ENCODE results near the gene SERPINA4.

The SERPINA4 gene

DNA sequence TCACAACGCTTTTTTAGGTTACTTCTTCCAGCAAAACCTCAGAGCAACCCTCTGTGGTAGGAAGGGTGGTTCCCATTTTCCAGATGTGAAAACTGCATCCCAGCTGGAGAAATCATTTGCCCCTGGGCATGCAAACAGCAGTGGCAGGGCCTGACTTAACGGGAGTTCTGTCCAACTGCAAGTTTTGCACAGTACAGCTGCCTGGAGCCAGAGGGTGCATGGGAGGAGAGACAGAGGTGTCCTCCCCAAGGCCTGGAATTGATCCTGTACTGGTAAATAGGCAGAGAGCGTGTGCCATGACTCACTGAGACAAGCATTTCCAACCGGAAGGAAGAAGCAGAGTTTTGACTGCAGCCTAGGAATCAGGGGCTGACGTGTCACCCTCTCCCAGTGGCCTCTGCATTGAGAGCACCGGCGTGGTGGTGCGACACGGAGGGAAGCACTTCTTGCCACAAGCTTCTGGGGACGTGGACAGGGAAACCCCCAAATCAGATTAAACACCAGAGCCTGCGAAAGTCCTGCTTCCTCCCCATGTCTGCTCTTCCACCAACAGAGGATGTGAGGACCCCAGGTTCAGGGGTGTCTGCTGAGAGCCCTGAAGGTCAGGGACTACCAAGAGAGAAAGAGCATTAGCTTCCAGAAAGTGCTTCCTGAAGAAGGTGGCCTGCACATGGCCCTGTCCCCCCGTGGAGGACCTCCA, 19.0 kb upstream of the SERPINA4 start:
- Histone ChIP-seq H3K9ac (ENCODE audit: low read length in 5 of 5) (no peak overlapping the region), H3K27ac (ENCODE audit: low read depth, low read length) (no peak overlapping the region), H3K9me3 (ENCODE audit: control insufficient read depth in 5 of 5, low read length in 5 of 5) (peaks cover 0 to 6% (median 3%) of the 10 kb centered on the region in 5 donors), H3K36me3 (ENCODE audit: control insufficient read depth in 5 of 5, insufficient read depth in 5 of 5, low read length in 5 of 5) (no peaks in the 10 kb centered on the region), H3K27me3 (ENCODE audit: control insufficient read depth in 5 of 5, insufficient read depth in 4 of 5, low read length in 5 of 5) (peaks cover 0 to 14% (median 10%) of the 10 kb centered on the region in 5 donors), H3K4me3 (ENCODE audit: low read depth in 1 of 5, low read length in 5 of 5) (no peak overlapping the region), H3K4me1 (ENCODE audit: control insufficient read depth in 5 of 5, insufficient read depth in 5 of 5, low read length in 5 of 5) (peaks cover 0 to 11% (median 7%) of the 10 kb centered on the region in 5 donors)

DNA sequence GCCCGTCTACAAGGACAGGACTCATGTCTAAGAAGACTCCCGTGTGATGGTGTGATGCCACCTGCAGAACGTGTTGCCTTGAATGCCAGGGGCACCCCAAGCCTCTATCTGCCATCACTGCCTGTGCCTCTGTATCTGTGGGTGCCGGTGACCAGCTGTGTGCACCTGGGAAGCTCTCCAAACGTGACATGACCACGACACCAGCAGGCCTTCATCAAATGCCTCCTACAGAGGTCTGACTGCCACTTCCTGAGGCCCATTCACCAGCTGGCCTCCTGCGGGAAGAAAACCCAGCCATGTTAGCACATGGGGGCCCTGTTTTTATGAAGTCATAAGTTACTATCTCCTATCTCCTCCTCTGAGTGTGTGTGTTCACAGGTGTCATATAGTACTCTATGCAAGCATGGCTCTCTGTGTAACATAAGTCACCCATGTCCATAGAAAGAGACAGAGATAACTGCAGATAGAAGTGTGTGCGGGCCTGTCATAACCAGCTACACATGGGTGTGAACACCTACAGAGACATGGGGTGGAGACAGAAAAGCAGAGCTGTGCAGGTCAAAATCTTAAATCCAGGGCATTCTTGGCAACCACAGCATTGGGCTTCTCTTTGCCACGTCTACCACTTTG, 18.3 kb upstream of the SERPINA4 start:
- H3K27me3 ChIP-seq (ENCODE audit: control insufficient read depth in 5 of 5, insufficient read depth in 4 of 5, low read length in 5 of 5), result peaks cover 0 to 14% (median 10%) of the 10 kb centered on the region in 5 donors
- no peak overlapping the region for H3K27ac ChIP-seq (ENCODE audit: low read depth, low read length)
- no peaks in the 10 kb centered on the region for H3K36me3 ChIP-seq (ENCODE audit: control insufficient read depth in 5 of 5, insufficient read depth in 5 of 5, low read length in 5 of 5)

DNA sequence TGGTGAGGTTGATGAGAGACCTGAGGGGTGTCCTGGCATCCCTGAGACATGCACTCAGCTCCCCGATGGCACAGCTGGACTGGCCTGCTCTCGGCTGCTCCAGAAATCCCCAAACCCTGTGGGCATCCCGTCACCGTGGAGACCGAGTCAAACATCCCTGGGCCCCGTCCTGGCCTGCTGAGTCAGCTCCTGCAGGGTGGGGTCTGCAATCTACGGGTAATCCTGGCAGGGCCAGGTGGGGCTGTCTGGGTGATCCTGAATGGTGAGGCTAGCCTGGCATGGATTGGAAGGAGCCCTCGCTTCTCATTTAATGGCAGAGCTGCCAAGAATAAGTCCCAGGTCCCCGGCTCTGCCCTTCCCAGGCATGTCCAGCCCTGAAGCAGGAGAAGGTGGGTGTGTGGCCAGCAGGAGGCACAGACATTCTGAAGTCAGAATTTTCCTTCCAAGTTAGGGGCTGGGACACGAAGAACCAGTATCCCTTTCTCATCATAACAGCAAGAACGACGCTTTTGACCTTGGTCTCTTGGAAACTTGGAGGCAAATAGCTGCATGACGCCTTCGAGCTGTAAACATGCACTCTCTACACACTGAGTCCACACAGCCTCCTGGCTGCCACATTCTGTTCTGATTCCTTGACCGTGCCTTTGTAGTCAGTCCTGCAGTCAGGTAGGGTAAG, 17.7 kb upstream of the SERPINA4 start:
- no peak overlapping the region for H3K9ac ChIP-seq (ENCODE audit: low read length in 5 of 5)
- H3K36me3 ChIP-seq (ENCODE audit: control insufficient read depth in 5 of 5, insufficient read depth in 5 of 5, low read length in 5 of 5), result no peaks in the 10 kb centered on the region
- peaks cover 0 to 6% (median 3%) of the 10 kb centered on the region in 5 donors for H3K9me3 ChIP-seq (ENCODE audit: control insufficient read depth in 5 of 5, low read length in 5 of 5)
- peaks cover 0 to 10% (median 10%) of the 10 kb centered on the region in 5 donors for H3K27me3 ChIP-seq (ENCODE audit: control insufficient read depth in 5 of 5, insufficient read depth in 4 of 5, low read length in 5 of 5)
- peaks cover 0 to 11% (median 7%) of the 10 kb centered on the region in 5 donors for H3K4me1 ChIP-seq (ENCODE audit: control insufficient read depth in 5 of 5, insufficient read depth in 5 of 5, low read length in 5 of 5)
- no peak overlapping the region for H3K4me3 ChIP-seq (ENCODE audit: low read depth in 1 of 5, low read length in 5 of 5)
- H3K27ac ChIP-seq (ENCODE audit: low read depth, low read length), result no peak overlapping the region

More for the DNA sequence above, 18.3 kb upstream of the SERPINA4 start:
- no peak overlapping the region for H3K4me3 ChIP-seq (ENCODE audit: low read depth in 1 of 5, low read length in 5 of 5)
- no peak overlapping the region for H3K9ac ChIP-seq (ENCODE audit: low read length in 5 of 5)
- peaks cover 0 to 6% (median 3%) of the 10 kb centered on the region in 5 donors for H3K9me3 ChIP-seq (ENCODE audit: control insufficient read depth in 5 of 5, low read length in 5 of 5)
- H3K4me1 ChIP-seq (ENCODE audit: control insufficient read depth in 5 of 5, insufficient read depth in 5 of 5, low read length in 5 of 5), result peaks cover 0 to 11% (median 7%) of the 10 kb centered on the region in 5 donors

DNA sequence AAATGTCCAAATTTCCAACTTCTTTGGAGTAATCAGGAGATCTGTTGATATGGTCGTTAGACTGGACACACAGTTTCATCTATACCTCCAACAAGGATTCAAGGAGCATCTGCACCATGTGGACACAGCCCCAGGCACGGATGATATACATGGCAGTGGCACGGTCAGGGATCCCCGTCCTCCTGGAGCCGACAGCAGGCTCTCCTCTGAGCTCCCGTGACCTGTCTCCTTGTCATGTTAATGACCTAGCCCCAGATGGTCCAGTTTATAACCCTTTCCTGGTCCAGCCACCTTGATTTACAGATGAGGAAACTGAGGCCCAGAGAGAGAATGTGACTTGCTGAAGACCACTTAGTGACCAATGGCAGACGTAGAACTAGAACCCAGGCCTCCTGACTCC, 16.5 kb upstream of the SERPINA4 start:
- Histone ChIP-seq H3K36me3 (ENCODE audit: control insufficient read depth in 5 of 5, insufficient read depth in 5 of 5, low read length in 5 of 5) (no peaks in the 10 kb centered on the region), H3K4me3 (ENCODE audit: low read depth in 1 of 5, low read length in 5 of 5) (no peak overlapping the region), H3K27me3 (ENCODE audit: control insufficient read depth in 5 of 5, insufficient read depth in 4 of 5, low read length in 5 of 5) (peaks cover 0 to 14% (median 8%) of the 10 kb centered on the region in 5 donors), H3K4me1 (ENCODE audit: control insufficient read depth in 5 of 5, insufficient read depth in 5 of 5, low read length in 5 of 5) (peaks cover 0 to 9% (median 7%) of the 10 kb centered on the region in 5 donors), H3K27ac (ENCODE audit: low read depth, low read length) (no peak overlapping the region), H3K9me3 (ENCODE audit: control insufficient read depth in 5 of 5, low read length in 5 of 5) (peaks cover 0 to 6% (median 3%) of the 10 kb centered on the region in 5 donors), H3K9ac (ENCODE audit: low read length in 5 of 5) (no peak overlapping the region)

DNA sequence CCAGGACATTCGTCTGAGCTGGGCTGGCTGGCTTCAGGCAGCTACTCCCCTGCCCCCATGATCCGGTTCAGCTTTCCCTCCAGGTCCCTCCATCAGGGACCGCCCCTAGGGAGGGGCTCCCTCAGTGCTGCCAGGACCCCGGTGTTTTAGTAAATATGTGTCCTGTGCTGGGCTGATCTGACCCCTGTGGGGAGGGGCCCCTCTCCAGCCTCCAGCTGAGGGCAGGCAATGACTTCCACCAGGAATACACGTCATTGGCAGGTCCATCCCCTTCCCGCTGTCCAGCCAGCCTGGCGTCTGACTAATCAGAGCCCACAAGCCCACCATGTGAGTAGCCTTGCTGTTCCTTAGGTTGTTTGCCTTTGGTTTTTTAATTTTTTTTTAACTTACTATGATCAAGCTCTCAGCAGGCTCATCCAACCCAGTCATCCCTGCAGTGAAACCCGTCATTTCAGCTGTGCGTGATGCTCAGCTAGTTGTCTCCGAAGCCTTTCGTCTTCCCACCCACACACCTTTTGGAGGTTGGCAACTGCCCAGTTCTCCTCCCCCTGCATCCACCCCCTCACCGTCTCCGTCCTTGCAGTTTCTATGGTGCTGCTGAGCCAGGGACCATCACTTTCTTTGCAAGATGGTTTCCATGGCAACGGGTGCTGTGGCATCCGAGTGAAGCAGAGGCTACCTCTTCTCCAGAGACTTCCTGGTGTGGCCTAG, 16.0 kb upstream of the SERPINA4 start:
- Histone ChIP-seq H3K4me1 (ENCODE audit: control insufficient read depth in 5 of 5, insufficient read depth in 5 of 5, low read length in 5 of 5) (peaks cover 0 to 3% (median 1%) of the 10 kb centered on the region in 5 donors), H3K9me3 (ENCODE audit: control insufficient read depth in 5 of 5, low read length in 5 of 5) (peaks cover 0 to 6% (median 3%) of the 10 kb centered on the region in 5 donors), H3K4me3 (ENCODE audit: low read depth in 1 of 5, low read length in 5 of 5) (no peak overlapping the region), H3K36me3 (ENCODE audit: control insufficient read depth in 5 of 5, insufficient read depth in 5 of 5, low read length in 5 of 5) (no peaks in the 10 kb centered on the region), H3K27me3 (ENCODE audit: control insufficient read depth in 5 of 5, insufficient read depth in 4 of 5, low read length in 5 of 5) (peaks cover 0 to 14% (median 8%) of the 10 kb centered on the region in 5 donors), H3K27ac (ENCODE audit: low read depth, low read length) (no peak overlapping the region), H3K9ac (ENCODE audit: low read length in 5 of 5) (no peak overlapping the region)

GRCh38 chr14:94547151-94547680, 14.0 kb upstream of the SERPINA4 start:
- no peaks in the 10 kb centered on the region for H3K36me3 ChIP-seq (ENCODE audit: control insufficient read depth in 5 of 5, insufficient read depth in 5 of 5, low read length in 5 of 5)
- no peak overlapping the region for H3K9ac ChIP-seq (ENCODE audit: low read length in 5 of 5)
- no peaks in the 10 kb centered on the region for H3K4me1 ChIP-seq (ENCODE audit: control insufficient read depth in 5 of 5, insufficient read depth in 5 of 5, low read length in 5 of 5)
- peaks cover 0 to 6% (median 3%) of the 10 kb centered on the region in 5 donors for H3K9me3 ChIP-seq (ENCODE audit: control insufficient read depth in 5 of 5, low read length in 5 of 5)
- H3K27me3 ChIP-seq (ENCODE audit: control insufficient read depth in 5 of 5, insufficient read depth in 4 of 5, low read length in 5 of 5), result peaks cover 0 to 14% (median 8%) of the 10 kb centered on the region in 5 donors
- H3K27ac ChIP-seq (ENCODE audit: low read depth, low read length), result no peak overlapping the region
- no peak overlapping the region for H3K4me3 ChIP-seq (ENCODE audit: low read depth in 1 of 5, low read length in 5 of 5)

- no peak overlapping the region for H3K9ac ChIP-seq (ENCODE audit: low read length in 5 of 5)
- no peaks in the 10 kb centered on the region for H3K36me3 ChIP-seq (ENCODE audit: control insufficient read depth in 5 of 5, insufficient read depth in 5 of 5, low read length in 5 of 5)
- H3K27ac ChIP-seq (ENCODE audit: low read depth, low read length), result no peak overlapping the region
- peaks cover 0 to 6% (median 3%) of the 10 kb centered on the region in 5 donors for H3K9me3 ChIP-seq (ENCODE audit: control insufficient read depth in 5 of 5, low read length in 5 of 5)
- H3K4me1 ChIP-seq (ENCODE audit: control insufficient read depth in 5 of 5, insufficient read depth in 5 of 5, low read length in 5 of 5), result no peaks in the 10 kb centered on the region
- no peak overlapping the region for H3K4me3 ChIP-seq (ENCODE audit: low read depth in 1 of 5, low read length in 5 of 5)
- peaks cover 0 to 14% (median 8%) of the 10 kb centered on the region in 5 donors for H3K27me3 ChIP-seq (ENCODE audit: control insufficient read depth in 5 of 5, insufficient read depth in 4 of 5, low read length in 5 of 5)
These were observed 13.5 kb upstream of the SERPINA4 start for GRCh38 chr14:94547726-94548125.

DNA sequence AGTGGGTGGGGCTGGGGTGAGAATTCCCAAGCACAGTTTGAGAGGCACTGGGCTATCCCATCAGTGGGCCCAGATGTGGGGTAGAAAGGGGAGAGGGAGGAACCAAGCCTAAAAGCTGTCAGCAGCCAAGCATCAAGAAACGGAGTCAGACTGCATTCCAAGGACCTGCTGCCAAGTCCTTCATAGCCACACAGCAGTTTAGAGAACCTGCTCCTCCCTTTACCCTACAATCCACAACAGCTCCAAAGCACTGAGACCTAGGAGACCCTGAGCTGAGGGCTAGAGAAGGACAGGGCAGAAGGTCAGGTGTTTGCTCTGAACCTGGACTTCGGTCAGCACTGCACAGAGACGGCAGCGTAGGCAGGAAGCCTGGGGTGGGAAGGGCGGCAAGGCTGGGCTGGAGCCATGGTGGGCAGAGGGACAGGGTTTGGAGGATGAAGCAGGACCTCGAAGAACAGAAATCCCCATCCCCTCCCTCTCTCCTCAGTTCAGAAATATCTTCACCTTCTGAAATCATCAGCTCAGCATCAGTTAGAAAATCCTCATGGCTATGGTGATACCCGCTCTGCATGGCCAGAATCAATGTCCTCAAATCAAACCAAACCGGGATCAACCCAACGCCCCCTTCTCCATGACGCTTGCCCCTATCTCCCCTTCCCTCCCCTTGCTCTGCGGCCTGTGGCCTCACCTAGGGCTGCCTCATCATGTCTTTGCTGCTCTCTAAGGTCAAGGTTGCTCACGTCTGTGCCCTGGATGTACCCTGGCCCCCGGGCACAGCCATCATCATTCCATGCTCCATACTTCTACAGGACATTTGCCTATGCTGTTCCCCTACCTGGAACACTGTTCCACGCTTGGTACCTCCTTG, 12.9 kb upstream of the SERPINA4 start:
- Histone ChIP-seq H3K9me3 (ENCODE audit: control insufficient read depth in 5 of 5, low read length in 5 of 5) (peaks cover 0 to 6% (median 3%) of the 10 kb centered on the region in 5 donors), H3K4me1 (ENCODE audit: control insufficient read depth in 5 of 5, insufficient read depth in 5 of 5, low read length in 5 of 5) (no peaks in the 10 kb centered on the region), H3K4me3 (ENCODE audit: low read depth in 1 of 5, low read length in 5 of 5) (no peak overlapping the region), H3K36me3 (ENCODE audit: control insufficient read depth in 5 of 5, insufficient read depth in 5 of 5, low read length in 5 of 5) (no peaks in the 10 kb centered on the region), H3K27me3 (ENCODE audit: control insufficient read depth in 5 of 5, insufficient read depth in 4 of 5, low read length in 5 of 5) (peaks cover 0 to 11% (median 8%) of the 10 kb centered on the region in 5 donors), H3K27ac (ENCODE audit: low read depth, low read length) (no peak overlapping the region), H3K9ac (ENCODE audit: low read length in 5 of 5) (no peak overlapping the region)

Data from subcutaneous abdominal adipose tissue (tissue), 5 donors.